HG03378 (cell line): ENCODE data around the gene TIE1.
"Not testable (repeated sequence)": the region's sequence is repeated elsewhere in the genome, so short reads cannot be mapped to it uniquely, and the experiment has no call there.

Experiments
- ATAC-seq: cut with Tn5 transposase; IDR thresholded peaks from one replicate; pipeline ENCODE4 v1.9.1; 2021; ENCODE audit warnings: mild to moderate bottlenecking, moderate library complexity; ENCODE audit not compliant: unreplicated experiment

The TIE1 gene

DNA sequence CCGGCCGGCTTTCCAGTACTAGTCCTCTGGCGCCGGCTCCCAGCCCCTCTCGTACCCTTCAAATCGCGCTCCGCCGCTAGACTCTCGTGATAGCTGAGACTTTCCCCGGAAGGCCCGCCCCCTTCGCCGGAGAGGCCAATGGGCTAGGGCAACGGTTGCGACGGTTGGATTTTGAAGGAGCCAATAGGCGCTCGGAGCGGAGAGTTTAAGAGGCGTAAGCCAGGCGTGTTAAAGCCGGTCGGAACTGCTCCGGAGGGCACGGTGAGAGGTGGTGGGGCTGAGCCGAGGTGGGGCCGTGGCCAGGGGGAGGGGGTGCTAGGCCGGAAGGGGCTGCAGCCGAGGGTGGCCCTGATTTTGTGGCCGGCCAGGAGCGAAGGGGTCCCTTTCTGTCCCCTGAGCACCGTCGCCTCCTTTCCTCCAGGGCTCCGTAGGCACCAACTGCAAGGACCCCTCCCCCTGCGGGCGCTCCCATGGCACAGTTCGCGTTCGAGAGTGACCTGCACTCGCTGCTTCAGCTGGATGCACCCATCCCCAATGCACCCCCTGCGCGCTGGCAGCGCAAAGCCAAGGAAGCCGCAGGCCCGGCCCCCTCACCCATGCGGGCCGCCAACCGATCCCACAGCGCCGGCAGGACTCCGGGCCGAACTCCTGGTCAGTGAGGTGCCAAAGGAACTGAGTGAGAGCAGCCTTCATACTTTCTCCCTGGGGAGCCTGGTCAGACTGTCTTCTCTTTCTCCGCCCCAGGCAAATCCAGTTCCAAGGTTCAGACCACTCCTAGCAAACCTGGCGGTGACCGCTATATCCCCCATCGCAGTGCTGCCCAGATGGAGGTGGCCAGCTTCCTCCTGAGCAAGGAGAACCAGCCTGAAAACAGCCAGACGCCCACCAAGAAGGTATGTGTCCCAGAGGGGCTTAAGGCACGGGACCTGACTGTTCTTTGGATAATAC is 58.2 kb downstream of the TIE1 start, which contains the start of gene CDC20:
Gene CDC20 (plus strand): TSS at position 236 of the 948 bp plus-strand sequence. CDS start 235 bp downstream, at position 471.
- ATAC-seq, result peak; percentile 90

DNA sequence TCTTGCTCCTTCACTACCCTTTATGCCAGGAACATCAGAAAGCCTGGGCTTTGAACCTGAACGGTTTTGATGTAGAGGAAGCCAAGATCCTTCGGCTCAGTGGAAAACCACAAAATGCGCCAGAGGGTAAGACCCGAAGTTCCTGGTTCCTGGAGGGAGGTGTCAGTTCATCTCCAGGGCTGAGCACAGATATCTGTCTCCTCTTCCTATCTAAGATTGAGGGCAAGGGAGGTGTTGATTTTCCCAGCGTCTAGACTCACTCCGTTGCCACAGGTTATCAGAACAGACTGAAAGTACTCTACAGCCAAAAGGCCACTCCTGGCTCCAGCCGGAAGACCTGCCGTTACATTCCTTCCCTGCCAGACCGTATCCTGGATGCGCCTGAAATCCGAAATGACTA is 58.9 kb downstream of the TIE1 start:
- ATAC-seq, result no peak

DNA sequence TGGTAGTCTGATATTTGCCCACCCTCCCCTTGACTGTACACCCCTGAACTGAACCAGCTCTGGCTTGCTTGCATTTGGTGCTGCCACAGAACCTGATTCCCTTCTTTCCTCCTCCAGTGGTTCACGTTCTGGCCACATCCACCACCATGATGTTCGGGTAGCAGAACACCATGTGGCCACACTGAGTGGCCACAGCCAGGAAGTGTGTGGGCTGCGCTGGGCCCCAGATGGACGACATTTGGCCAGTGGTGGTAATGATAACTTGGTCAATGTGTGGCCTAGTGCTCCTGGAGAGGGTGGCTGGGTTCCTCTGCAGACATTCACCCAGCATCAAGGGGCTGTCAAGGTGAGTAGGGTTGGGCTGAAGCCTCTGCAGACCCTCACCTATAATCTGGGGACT is 59.8 kb downstream of the TIE1 start:
- ATAC-seq, result no peak

DNA sequence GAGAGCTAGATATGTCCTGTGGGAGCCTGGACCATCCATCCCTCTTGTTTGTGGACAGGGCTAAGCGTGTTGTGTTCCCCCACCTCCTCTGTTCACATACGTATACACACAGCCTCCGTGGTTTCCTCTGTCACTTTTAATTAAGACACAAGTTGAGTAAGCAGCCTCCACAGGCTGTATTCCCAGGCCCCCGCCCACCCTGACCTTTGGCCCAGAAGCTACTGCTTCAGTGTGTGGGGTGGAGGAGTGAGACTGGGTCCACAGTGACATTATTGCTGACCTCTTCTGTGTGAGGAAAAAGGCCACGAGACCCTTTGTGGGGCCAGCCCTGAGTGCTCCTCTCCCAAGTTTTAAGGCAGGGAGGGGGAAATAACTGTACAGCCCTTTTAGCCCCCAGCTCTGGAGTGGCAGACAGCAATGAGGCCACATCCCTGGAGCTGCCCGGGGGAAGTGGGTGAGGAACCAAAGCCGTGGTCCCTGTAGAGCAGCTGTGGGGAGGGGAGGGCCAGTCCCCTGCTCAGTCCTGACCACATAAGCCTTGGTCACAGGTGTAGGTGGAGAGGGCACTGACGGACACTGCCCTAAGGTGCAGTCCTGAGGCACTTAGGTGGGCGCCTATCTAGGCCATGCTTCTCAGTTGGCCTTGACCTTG is 62.6 kb downstream of the TIE1 start:
- no peak for ATAC-seq

DNA sequence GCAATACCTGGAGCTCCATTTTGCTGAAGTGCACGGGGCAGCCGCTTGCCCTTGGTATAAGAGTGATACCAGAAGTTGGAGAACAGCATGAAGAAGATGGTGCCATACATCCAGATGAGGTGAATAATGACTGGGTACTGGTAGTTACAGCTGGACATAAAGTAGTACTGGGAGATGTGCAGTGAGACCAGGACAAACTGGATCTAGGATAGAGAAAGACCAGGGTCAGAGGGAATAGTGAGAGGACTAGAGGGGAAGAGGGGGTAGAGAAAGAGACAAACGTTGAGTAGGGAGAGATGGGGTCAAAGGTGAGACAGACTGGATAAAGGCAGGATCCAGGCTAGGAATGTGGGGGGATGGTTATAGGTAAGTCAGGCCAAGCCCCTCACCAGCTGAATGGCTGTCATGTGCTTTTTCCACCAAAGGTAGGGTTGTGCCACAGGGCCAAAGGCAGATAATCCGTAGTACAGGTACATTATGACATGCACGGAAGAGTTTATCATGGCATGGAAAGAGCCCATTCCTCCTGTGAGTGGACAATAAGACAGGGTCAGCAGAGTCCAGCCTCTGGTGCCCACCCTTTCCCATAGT is 63.2 kb downstream of the TIE1 start:
- ATAC-seq, result no peak

DNA sequence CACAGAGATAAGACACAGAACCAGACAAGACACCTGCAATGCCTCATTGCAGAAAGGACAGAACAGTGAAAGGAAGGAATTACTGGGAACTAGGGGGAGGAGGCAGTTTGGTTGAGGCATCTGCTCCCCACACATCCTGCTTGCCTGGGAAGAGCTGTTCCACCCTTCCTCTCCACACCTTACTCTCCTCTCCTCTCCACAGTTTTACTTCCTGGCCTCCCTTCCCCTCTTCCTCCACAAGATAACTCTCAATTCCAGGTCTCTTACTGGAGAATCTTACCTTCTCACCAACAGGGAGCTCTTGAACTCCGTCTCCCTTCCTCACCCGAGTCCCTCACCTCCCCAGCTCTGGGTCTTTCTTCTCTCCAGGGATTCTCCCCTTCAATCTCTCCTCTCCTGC is 64.9 kb downstream of the TIE1 start:
- ATAC-seq, result no peak

DNA sequence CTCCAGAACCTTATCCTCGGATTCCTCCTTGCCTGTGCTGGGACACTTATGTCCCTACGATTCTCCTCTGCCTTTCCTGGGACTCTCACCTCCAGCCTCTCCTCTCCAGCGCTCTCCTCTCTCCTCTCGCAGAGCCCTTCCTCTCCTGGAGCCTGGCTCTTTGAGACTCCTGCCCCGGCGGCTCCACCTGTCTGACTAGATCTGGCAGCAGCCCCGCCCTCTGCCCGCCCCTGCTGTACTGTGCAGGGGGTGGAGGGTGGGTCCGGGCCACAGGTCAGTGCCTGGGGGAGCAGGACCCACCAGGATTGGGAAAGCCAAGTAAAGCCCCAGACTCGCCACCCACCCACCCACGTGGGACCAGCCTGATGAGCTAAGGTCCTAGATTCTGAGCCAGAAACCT is 65.4 kb downstream of the TIE1 start:
- ATAC-seq, result no peak

DNA sequence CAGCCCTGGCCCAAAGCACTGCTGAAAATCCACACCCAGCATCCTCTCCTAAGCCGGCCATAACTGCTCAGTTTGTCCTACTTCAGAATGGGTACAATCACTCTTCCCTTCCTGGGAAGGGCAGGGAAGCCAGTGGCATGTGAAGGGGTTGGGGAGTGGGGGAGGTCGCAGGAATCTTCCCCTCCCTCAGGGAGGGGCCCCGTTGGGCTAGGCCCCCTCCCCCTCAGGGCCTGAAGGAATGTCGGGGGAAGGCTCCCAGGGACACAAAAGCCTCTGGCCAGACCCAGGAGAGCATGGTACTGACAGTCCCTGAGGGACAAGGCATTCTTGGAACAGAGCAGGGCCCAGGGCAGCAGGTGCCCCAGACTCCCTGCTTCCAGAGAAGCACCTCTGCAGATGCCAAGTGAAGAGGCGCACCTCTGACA is 65.8 kb downstream of the TIE1 start:
- no peak for ATAC-seq

DNA sequence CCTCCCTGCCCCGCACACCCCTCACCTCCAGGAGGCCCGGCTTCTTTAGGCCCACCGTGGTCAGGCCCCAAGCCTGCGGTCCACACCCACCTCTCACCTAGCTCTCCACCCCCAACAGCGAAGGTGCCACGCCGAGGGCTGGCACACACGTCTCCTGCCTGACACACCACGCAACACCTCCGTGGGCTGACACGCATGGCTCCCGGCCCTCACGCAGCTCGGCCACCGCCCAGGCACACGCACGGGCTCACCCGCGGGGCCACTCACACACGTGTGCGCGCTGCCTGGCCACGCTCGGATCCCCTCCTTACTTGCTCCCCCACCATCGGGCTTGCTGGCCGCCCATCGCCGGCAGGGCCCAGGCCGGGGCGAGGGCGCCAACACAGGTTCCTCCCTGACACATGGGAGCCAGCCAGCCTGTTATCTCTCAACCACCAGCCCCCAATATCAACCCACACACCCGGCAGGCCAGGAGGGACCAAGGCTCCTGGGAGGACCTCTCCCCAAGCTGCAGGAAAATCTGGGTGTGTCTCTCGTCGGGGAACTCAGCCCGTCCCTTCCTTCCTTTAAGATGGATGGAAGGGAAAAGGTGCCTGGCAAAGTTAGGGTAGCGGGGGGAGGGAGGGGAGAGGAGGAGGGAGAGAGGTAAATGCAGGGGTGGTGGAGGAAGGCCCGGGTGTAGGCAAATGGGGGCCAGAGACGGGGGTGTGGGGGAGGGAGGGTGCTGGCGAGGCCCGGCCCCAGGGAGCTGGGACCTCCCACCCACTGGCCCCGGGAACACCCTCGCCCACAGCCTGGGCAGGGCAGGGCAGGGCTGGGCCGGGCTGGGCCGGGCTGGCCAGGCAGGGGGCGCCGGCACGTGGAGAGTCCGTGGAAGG is 66.5 kb downstream of the TIE1 start:
- ATAC-seq, result peak; percentile 27

DNA sequence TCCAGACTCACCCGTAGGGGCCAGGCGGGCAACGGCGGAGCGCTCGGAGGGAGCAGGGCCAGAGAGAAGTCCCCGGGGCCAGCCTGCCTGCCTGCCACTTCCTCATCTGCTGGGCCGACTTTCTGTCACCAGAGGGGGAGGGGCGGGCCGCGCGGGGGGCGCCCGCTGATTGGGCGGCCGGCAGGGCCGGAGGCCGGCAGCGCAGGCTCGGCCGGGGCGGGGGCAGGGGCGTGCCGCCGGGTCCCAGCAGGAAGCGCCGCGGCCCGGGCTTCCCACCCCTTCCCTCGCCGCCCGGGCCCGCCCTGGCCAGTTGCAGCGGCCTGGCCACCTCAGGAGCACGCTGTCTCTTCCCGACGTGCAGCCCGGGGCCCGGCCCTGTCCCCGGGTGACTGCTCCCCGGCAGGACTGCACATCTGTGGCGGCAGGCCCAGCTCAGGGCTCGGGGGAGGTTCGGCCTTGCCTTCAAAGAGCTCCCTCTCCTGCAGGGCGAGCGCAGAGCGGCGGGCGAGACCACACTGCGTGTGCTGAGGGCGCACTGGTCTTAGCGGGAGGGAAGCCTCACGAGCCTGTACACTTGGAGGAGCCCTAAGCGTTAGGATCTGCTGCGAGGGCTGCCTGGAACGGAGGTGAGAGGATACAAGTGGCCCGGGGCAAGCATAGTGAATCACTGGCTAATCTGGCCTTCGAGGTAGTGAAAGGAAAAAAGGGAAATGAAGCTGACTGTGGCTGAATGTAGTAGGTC is 67.3 kb downstream of the TIE1 start, which contains the start of gene ELOVL1:
Gene ELOVL1 (minus strand): TSS at position 108 of the 742 bp plus-strand sequence. CDS start 2,402 bp downstream, outside the sequence.
- ATAC-seq, result peak; percentile 48

DNA sequence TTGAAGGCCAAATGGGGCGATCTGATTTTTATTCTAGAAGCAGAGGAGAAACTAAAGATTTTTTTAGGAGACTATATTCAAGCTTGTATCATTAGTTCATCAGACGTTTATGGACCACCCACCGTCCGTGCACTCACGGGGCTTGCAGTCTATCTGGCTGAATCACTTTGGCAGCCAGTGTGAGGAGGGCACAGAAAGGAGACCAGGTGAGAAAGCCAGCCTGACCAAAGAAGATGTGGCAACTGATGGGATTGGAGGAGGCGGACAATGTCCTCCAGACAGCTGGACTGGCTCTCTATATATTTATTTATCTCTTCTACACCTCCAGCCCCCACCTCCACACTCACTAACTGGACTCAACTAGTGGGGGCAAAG is 67.9 kb downstream of the TIE1 start:
- ATAC-seq, result no peak

DNA sequence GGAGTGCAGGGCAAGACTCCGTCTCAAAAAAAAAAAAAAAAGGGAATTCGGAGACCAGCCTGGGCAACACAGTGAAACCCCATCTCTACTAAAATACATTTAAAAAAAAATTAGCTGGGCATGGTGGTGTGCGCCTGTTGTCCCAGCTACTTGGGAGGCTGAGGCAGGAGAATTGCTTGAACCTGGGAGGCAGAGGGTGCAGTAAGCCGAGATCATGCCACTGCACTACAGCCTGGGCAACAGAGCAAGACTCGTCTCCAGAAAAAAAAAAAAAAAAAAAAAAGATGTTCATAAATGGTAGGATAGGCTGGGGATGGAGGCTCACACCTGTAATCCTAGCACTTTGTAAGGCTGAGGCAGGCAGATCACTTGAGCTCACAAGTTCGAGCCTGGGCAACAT is 69.0 kb downstream of the TIE1 start:
- not testable (repeated sequence) for ATAC-seq

DNA sequence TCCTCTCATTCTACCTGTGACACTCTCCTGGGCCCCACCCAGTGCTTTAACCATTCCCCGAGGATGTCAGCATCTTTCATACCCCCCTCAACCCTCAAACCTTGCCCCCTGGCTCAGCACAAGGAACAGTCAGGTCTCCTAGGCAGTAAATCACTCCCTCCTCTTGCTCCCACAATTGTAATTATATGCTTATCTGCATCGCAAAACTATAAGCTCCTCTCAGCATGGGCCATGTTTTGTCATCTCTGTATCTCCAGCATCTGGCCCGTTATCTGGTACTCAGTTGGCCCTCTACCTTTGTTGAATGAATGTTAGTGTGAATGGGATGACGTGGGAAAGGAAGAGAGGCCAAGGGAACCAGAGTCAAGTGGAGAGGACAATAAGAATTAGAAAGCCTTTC is 69.8 kb downstream of the TIE1 start:
- no peak for ATAC-seq

DNA sequence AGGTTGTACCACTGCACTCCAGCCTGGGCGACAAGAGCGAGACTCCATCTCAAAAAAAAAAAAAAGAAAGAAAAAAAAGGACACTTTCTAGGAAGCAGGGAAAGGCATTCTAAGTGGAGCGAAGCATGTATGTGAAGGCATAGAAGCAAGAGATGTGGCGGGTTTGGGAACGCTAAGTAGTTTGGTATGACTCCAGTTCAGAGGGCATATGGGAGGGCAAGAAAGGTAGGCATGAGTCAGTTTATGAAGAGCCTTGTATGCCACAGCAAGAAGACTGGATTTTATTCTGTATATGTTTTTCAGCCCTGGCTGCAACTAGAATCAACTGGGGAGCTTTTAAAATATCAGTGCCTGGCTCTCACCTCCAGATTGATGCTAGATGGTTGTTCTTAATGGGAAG is 71.4 kb downstream of the TIE1 start:
- no peak for ATAC-seq
